GM21390 (cell line): ENCODE data around the gene TGM2.

Experiments
- ATAC-seq: cut with Tn5 transposase; IDR thresholded peaks from one replicate; pipeline ENCODE4 v1.9.1; 2021; ENCODE audit not compliant: unreplicated experiment

TGM2 gene

DNA sequence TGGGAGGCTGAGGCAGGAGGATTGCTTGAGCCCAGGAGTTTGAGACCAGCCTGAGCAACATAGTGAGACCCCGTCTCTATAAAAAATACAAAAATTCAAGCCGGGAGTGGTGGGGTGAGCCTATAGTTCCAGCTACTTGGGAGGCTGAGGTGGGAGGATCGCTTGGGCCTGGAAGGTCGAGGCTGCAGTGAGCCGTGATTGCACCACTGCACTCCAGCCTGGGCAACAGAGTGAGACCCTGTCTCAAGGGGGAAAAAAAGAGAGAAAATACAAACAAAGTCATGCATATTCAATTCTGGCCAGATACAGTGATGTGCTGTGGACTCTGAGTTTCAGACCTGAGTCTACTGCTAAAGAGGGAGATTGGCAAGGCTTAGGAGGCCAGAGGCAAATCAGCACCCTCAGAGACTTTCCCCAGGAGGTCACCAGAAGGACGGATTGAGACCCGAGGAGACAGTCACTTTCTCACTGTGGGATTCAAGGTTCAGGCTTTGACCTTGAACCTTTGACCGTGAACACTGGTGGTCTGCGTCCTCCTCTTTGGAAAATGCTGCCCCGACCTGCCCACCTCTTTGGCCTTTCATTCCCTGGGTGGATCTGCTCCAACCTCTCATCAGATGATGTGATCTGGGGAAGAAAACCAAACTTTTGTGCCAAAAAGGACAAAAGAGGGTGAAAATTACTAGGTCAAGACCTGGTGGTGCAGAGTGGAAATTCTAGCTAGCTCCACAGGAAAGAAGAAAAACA lies 31.2 kb downstream of the TGM2 start:
- ATAC-seq: no peak

DNA sequence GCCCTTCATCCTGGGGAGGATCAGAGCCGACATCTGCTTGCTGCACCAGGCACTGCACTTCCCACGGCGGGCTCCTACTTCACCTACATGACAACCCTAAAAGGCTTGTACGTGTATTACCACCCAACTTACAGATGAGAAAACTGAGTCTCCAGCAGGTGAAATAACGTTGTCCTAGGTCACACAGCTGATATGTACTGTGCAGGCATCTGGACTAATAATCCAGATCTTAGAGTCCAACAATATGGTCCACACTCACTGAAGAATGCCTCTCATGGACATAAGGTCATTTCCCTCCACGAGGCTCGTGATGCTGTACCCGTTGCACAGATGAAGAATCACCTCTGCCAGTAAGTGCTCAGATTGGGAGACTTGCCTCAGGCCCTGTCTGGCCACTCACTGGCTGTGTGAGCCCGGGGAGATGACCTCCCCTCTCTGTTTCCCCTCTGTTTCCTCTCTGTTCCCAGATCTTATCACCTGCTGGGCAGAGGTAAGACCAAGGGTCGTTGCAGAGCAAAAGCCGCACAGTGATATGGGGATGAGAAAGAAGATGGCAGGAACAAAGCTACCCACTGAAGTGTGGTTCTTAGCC lies 32.1 kb downstream of the TGM2 start:
- no peak for ATAC-seq

GRCh38 chr20:38132156-38132909 lies 32.7 kb downstream of the TGM2 start:
- no peak for ATAC-seq

GRCh38 chr20:38131588-38132121 lies 33.4 kb downstream of the TGM2 start:
- no peak for ATAC-seq

GRCh38 chr20:38130687-38131587 lies 34.1 kb downstream of the TGM2 start:
- ATAC-seq: no peak

DNA sequence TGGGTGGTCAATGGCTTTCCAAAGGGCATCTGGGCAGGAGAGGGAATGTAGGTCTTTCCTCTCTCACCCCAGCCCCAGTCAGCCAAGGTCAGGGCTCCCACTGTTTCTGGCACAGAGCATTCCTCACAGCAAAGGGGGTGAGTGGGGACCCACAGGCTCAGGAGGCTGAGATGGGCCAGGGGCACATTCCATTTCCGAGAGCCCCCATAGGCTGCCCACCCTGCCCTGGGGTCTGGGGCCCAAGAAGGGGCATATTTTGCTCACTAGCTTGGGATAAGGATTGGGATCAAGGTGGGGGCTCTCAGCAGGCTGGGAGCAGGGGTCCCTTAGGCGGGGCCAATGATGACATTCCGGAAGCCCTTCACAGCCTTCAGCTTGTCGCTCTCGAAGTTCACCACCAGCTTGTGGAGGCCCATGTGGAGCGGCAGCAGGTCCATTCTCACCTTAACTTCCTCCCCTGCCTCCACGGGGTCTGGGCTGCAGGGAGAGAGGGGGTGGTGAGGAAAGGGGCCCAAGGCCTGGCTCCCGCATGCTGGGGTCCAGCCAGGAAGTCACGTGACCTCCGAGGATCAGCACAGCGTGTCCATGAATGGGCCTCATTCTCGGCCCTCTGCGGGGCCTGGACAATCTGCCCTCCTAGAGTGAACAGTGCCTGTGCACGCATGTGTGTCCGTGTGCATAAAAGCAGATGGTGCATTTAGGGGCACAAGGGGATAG lies 35.0 kb downstream of the TGM2 start:
- ATAC-seq: no peak

- no peak for ATAC-seq
Measured at GRCh38 chr20:38129248-38129865, 35.7 kb downstream of the TGM2 start.

DNA sequence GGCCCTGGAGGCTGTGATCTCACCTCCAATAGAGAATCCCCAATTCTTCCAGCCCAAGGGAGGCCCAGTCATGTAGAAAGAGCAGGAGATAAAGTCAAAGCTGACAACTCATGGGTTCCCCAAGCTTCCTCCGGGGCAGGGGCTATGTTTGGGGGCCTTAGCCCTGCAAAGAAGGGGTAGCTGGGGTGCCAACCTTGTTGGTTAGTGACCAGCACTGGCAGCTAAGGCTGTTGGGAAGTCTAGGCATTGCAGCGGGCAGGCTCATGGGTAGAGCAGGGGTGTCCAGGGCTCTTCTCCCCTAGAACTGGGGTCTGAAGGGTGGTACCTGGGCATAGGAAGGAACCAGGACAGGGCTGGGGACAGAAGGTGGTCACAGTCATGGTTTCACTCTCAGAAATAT lies 36.4 kb downstream of the TGM2 start:
- ATAC-seq: no peak

GRCh38 chr20:38127920-38128528 lies 37.0 kb downstream of the TGM2 start:
- ATAC-seq: no peak

DNA sequence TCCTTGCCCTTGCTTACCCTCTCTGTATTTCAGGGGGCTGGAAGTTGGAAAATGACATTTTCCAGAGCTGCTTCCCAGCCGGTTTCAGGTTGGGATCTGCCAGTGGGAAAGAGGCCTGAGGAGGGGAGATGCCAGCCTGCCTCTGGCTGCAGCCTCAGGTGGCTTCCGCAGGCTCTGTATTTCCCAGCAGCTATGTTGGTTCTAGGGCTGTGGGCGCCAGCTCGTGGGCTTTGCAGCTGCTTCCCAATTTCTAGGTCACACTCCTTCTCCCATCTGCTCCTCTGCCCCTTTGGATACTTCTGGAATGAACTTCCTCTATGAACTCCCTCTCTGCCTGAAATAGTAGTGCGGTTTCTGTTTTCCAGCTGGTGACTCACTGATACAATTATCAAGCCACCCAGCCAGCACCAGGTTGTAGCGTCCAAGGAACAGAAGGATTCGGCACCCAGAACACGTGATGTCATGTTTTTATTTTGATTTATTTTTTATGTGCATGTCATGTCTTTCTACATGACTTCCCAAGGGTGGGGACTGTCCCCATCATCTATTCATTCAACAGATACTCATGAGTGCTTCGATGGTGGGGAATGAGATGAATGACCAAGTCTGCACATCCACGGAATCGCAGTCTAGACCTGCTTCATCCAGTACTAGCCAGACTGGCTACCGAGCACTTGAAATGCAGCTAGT lies 38.0 kb downstream of the TGM2 start:
- ATAC-seq: no peak

- no peak for ATAC-seq
Measured at GRCh38 chr20:38126146-38126921, 38.7 kb downstream of the TGM2 start.

- no peak for ATAC-seq
Measured at GRCh38 chr20:38125157-38126056, 39.7 kb downstream of the TGM2 start.

DNA sequence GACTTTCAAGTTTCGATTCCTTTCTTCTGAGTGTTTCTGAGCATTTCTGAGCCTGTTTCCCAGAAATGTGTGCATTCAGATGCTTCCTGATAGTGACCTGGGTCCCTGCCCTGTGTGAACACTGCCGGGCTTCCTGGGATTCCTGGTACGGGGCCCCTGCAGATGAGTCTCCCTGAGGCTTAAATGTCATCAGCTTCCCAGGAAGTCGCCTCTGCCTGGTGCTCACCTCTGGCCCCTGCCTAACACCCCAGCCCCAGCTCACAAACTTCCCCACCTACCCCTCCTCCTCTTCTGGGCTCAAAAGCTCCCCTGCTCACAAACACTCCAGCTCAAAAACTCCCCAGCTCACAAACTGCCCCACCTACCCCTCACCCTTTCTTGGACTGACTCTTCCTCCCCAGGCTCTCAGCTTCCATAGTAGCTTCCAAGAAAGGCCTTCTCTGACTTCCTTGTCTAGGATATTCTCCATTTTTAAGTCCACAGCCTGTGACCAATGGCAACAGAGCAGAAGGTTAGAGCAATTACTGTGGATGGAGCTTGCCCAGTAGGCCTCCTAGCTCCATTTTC lies 42.0 kb downstream of the TGM2 start:
- no peak for ATAC-seq

DNA sequence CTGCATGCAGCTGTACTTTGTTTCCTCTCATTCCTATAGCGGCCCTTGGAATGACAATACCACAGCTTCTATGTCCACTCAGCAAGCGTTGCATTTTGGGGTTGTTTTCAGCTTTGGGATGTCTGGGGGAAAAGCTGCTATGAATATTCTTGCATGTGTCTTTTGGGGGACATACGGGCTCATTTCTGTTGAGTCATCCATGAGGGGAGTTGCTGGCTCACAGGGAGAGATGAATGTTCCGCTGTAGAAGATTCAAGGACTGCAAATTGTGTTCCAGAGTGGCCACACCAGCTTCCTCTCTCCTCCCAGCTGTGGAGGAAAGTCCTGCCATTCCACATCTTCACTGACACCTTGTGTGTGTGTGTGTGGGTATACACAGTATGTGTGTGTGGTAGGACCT lies 43.3 kb downstream of the TGM2 start:
- no peak for ATAC-seq

- no peak for ATAC-seq
Measured at GRCh38 chr20:38120625-38120988, 44.5 kb downstream of the TGM2 start.

- ATAC-seq: no peak
Measured at GRCh38 chr20:38119446-38119845, 45.6 kb downstream of the TGM2 start.

DNA sequence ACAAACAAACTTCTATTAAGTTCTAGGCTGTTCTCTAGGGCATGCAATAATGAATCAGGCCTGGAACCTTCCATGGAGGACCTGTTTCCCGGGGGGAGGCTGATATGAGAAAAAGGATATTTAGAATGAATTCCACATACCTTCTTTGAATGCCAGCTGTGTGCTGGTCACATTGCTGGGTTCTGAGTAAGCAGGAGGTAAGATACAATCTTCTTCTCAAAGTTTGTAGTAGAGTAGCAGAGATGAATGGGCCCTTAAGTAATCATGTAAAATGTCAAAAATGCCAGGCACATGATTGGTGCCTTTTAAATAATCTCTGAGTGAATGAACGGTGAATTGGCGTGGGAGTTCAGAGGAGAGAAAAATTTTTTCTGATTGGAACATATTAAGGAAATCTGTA lies 47.4 kb downstream of the TGM2 start:
- no peak for ATAC-seq
